Trophoblast cell (in vitro differentiated cells and primary cell): ENCODE measurements around the gene CFAP119.
A peak's percentile ranks its signal among the peaks of the same experiment; 100 is the strongest.

Source experiments
- DNase-seq, 2 donors: peaks; one replicate each; pipeline ENCODE4 v3.0.0-alpha.2; 2016
- H2AFZ ChIP-seq: 2 replicates; pipeline ENCODE4 v1.6.1; 2013; ENCODE audit warnings: low read length, moderate library complexity, mild to moderate bottlenecking; ENCODE audit not compliant: insufficient read depth, poor library complexity
- H2AK5ac ChIP-seq: 2 replicates; pipeline ENCODE4 v1.6.1; 2013; ENCODE audit warnings: mild to moderate bottlenecking, low read length
- H2BK120ac ChIP-seq: 2 replicates; pipeline ENCODE4 v1.6.1; 2013; ENCODE audit warnings: low read length, mild to moderate bottlenecking, moderate library complexity; ENCODE audit not compliant: insufficient read depth, poor library complexity
- H2BK12ac ChIP-seq: 2 replicates; pipeline ENCODE4 v1.6.1; 2013; ENCODE audit warnings: mild to moderate bottlenecking, low read length, moderate library complexity
- H2BK5ac ChIP-seq: 2 replicates; pipeline ENCODE4 v1.6.1; 2013; ENCODE audit warnings: low read length, low read depth, moderate library complexity, mild to moderate bottlenecking; ENCODE audit not compliant: poor library complexity
- H3K14ac ChIP-seq: 2 replicates; pipeline ENCODE4 v1.6.1; 2013; ENCODE audit warnings: mild to moderate bottlenecking, low read length
- H3K18ac ChIP-seq: 2 replicates; pipeline ENCODE4 v1.6.1; 2013; ENCODE audit warnings: mild to moderate bottlenecking, low read length
- H3K23ac ChIP-seq: 2 replicates; pipeline ENCODE4 v1.6.1; 2013; ENCODE audit warnings: low read length
- H3K27ac ChIP-seq: 2 replicates; pipeline ENCODE4 v1.5.1; 2013; ENCODE audit warnings: low read depth, mild to moderate bottlenecking, inconsistent platforms, low read length, moderate library complexity
- H3K27me3 ChIP-seq: 2 replicates; pipeline ENCODE4 v1.6.1; 2013; ENCODE audit warnings: inconsistent platforms, mild to moderate bottlenecking, low read length, moderate library complexity; ENCODE audit not compliant: insufficient read depth
- H3K36me3 ChIP-seq, 2 experiments: 1 replicate in 1 of 2; 2 replicates in 1 of 2; pipeline ENCODE4 v1.6.1; 2013; ENCODE audit warnings: low read length in 2 of 2, mild to moderate bottlenecking in 2 of 2, moderate library complexity in 1 of 2; ENCODE audit not compliant: insufficient read depth in 2 of 2, control insufficient read depth in 1 of 2
- H3K4ac ChIP-seq: 2 replicates; pipeline ENCODE4 v1.6.1; 2013; ENCODE audit warnings: low read depth, mild to moderate bottlenecking, low read length, moderate library complexity
- H3K4me1 ChIP-seq, 2 experiments: 1 replicate in 1 of 2; 2 replicates in 1 of 2; pipeline ENCODE4 v1.6.1; 2013; ENCODE audit warnings: low read length in 2 of 2, mild to moderate bottlenecking in 2 of 2, moderate library complexity in 1 of 2; ENCODE audit not compliant: insufficient read depth in 2 of 2, control insufficient read depth in 1 of 2
- H3K4me2 ChIP-seq: 2 replicates; pipeline ENCODE4 v1.6.1; 2013; ENCODE audit warnings: inconsistent platforms, mild to moderate bottlenecking, low read length, moderate library complexity
- H3K4me3 ChIP-seq: 2 replicates; pipeline ENCODE4 v1.5.1; 2013; ENCODE audit warnings: mild to moderate bottlenecking, low read depth, low read length, inconsistent platforms
- H3K79me1 ChIP-seq: one replicate; pipeline ENCODE4 v1.6.1; 2013; ENCODE audit warnings: low read length
- H3K79me2 ChIP-seq: 2 replicates; pipeline ENCODE4 v1.6.1; 2013; ENCODE audit warnings: low read length, mild to moderate bottlenecking; ENCODE audit not compliant: control insufficient read depth, insufficient read depth, poor library complexity
- H3K9ac ChIP-seq: 2 replicates; pipeline ENCODE4 v1.6.1; 2013; ENCODE audit warnings: mild to moderate bottlenecking, low read length
- H3K9me3 ChIP-seq: 2 replicates; pipeline ENCODE4 v1.6.1; 2013; ENCODE audit warnings: low read depth, mild to moderate bottlenecking, control low read depth, inconsistent platforms, low read length; ENCODE audit not compliant: insufficient read depth
- H4K12ac ChIP-seq: 2 replicates; pipeline ENCODE4 v1.6.1; 2013; ENCODE audit warnings: low read depth, mild to moderate bottlenecking, low read length, moderate library complexity
- H4K8ac ChIP-seq: 2 replicates; pipeline ENCODE4 v1.6.1; 2013; ENCODE audit warnings: low read depth, mild to moderate bottlenecking, low read length, moderate library complexity
- H4K91ac ChIP-seq: one replicate; pipeline ENCODE4 v1.6.1; 2013; ENCODE audit warnings: low read depth, mild to moderate bottlenecking, low read length, moderate library complexity
- WGBS: extraction: QIAGEN DNeasy Blood & Tissue Kit; methylation state at CpG from one replicate; pipeline ENCODE4 v1.1.7; 2013; ENCODE audit warnings: missing lambda C conversion rate; ENCODE audit not compliant: insufficient read length, insufficient coverage; ENCODE audit errors: extremely low coverage; 5-methylcytosine and 5-hydroxymethylcytosine counted together

The CFAP119 gene

DNA sequence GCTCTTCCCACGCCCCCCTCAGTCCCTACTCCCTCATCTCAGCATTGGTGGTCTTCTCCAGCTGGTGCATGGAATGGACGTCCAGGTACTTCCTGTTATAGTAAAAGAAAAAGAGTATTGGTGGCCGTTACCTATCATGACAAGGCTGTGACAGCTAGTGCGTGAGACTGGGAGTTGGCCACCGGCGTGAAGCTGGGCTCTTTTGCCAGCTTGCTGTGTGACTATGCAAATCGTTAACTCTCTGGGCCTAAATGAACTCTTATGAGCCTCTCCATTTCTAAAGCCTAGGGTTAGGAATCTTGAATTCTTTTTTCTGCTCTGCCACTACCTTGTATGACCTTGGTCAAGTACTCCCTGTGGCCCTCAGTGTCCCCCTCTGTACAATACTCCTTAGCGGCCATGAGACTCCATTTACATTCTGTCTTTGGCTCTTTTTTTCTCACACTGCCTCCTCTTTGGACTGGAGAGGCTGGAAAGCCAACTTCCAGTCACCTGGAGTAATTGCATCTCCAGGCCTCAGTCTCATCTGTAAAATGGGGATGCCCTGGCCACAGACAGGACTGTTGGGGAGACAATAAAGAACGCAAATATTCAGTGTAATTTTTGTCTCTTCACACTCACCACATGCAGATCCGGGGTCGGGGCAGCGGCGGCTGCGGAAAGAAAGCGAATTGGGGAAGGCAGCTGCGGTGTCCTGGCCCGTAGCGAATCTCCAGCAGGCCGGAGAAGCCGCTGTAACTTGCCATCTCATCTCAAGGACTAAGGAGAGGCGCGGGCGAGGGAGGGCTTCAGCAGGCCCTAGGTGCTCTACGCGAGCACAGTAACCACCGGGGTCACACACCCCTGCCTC lies 1.1 kb downstream of the CFAP119 start:
- H2AFZ ChIP-seq, result peak overlapping the region; percentile 30
- no peak overlapping the region for H3K14ac ChIP-seq
- no peaks in the 10 kb centered on the region for H3K9me3 ChIP-seq
- peak overlapping the region; percentile 82 for H3K4me3 ChIP-seq
- no peak overlapping the region for H4K12ac ChIP-seq
- H2BK5ac ChIP-seq, result no peak overlapping the region
- peak overlapping the region; percentile 28 for H3K9ac ChIP-seq
- H3K79me1 ChIP-seq, result peaks cover 10% of the 10 kb centered on the region
- H3K79me2 ChIP-seq, result peaks cover 15% of the 10 kb centered on the region
- peak overlapping the region; percentile 95 for H3K4me2 ChIP-seq
- H3K18ac ChIP-seq, result no peak overlapping the region
- H4K91ac ChIP-seq, result no peak overlapping the region
- no peak for DNase-seq
- no peak overlapping the region for H4K8ac ChIP-seq
- no peak overlapping the region for H2AK5ac ChIP-seq
- H2BK12ac ChIP-seq, result no peak overlapping the region
- no peak overlapping the region for H3K27ac ChIP-seq
- no peak overlapping the region for H3K4ac ChIP-seq
- no peaks in the 10 kb centered on the region for H3K27me3 ChIP-seq
- peaks cover 13 to 16% of the 10 kb centered on the region in 2 experiments for H3K4me1 ChIP-seq
- H3K36me3 ChIP-seq, result peaks cover 58 to 67% of the 10 kb centered on the region in 2 experiments
- no CpG with 5 or more reads among the region's 26 CpGs for WGBS
- H2BK120ac ChIP-seq, result no peak overlapping the region
- no peak overlapping the region for H3K23ac ChIP-seq

GRCh38 chr16:30760001-30760559 lies 1.8 kb downstream of the CFAP119 start:
- H3K4me3 ChIP-seq, result no peak overlapping the region
- no peak overlapping the region for H3K4me2 ChIP-seq
- no peak overlapping the region for H4K91ac ChIP-seq
- no peak overlapping the region for H4K8ac ChIP-seq
- H2BK5ac ChIP-seq, result no peak overlapping the region
- no peak overlapping the region for H2AFZ ChIP-seq
- H3K79me1 ChIP-seq, result peaks cover 10% of the 10 kb centered on the region
- no peak overlapping the region for H3K27ac ChIP-seq
- WGBS, result no CpG with 5 or more reads among the region's 7 CpGs
- H2BK12ac ChIP-seq, result no peak overlapping the region
- no peak for DNase-seq
- H3K9me3 ChIP-seq, result no peaks in the 10 kb centered on the region
- H3K36me3 ChIP-seq, result peaks cover 58 to 62% of the 10 kb centered on the region in 2 experiments
- no peak overlapping the region for H3K14ac ChIP-seq
- no peak overlapping the region for H3K9ac ChIP-seq
- H3K4me1 ChIP-seq, result peaks cover 13 to 16% of the 10 kb centered on the region in 2 experiments
- H3K23ac ChIP-seq, result no peak overlapping the region
- H3K18ac ChIP-seq, result no peak overlapping the region
- no peak overlapping the region for H4K12ac ChIP-seq
- no peaks in the 10 kb centered on the region for H3K27me3 ChIP-seq
- no peak overlapping the region for H3K4ac ChIP-seq
- H3K79me2 ChIP-seq, result peaks cover 15% of the 10 kb centered on the region
- no peak overlapping the region for H2AK5ac ChIP-seq
- no peak overlapping the region for H2BK120ac ChIP-seq

- Histone ChIP-seq H3K4ac (no peak overlapping the region), H3K14ac (no peak overlapping the region), H3K9me3 (no peaks in the 10 kb centered on the region), H3K79me2 (peaks cover 15% of the 10 kb centered on the region), H2BK120ac (no peak overlapping the region), H4K12ac (no peak overlapping the region), H3K9ac (no peak overlapping the region), H3K27me3 (no peaks in the 10 kb centered on the region), H3K18ac (no peak overlapping the region), H2BK12ac (no peak overlapping the region), H3K4me2 (no peak overlapping the region), H3K79me1 (peaks cover 10% of the 10 kb centered on the region), H3K4me1 (peaks cover 13 to 16% of the 10 kb centered on the region in 2 experiments), H4K8ac (no peak overlapping the region), H4K91ac (no peak overlapping the region), H2AFZ (no peak overlapping the region), H3K23ac (no peak overlapping the region), H3K27ac (no peak overlapping the region), H3K36me3 (peaks cover 53 to 61% of the 10 kb centered on the region in 2 experiments), H3K4me3 (no peak overlapping the region), H2BK5ac (no peak overlapping the region), H2AK5ac (no peak overlapping the region)
- WGBS, result no CpG with 5 or more reads among the region's 10 CpGs
- DNase-seq, result no peak
Observed at GRCh38 chr16:30758988-30759491, 2.8 kb downstream of the CFAP119 start.

GRCh38 chr16:30757316-30757715 lies 4.5 kb downstream of the CFAP119 start:
- H3K4me1 ChIP-seq, result peaks cover 4 to 8% of the 10 kb centered on the region in 2 experiments
- no CpG with 5 or more reads among the region's 7 CpGs for WGBS
- no peaks in the 10 kb centered on the region for H3K27me3 ChIP-seq
- H2BK120ac ChIP-seq, result no peak overlapping the region
- H3K18ac ChIP-seq, result no peak overlapping the region
- H3K23ac ChIP-seq, result no peak overlapping the region
- H3K36me3 ChIP-seq, result peaks cover 55 to 63% of the 10 kb centered on the region in 2 experiments
- H3K79me1 ChIP-seq, result peaks cover 6% of the 10 kb centered on the region
- no peak overlapping the region for H4K91ac ChIP-seq
- H3K4ac ChIP-seq, result no peak overlapping the region
- no peaks in the 10 kb centered on the region for H3K9me3 ChIP-seq
- no peak overlapping the region for H2AK5ac ChIP-seq
- no peak overlapping the region for H3K14ac ChIP-seq
- no peak overlapping the region for H3K9ac ChIP-seq
- H3K27ac ChIP-seq, result no peak overlapping the region
- H3K4me2 ChIP-seq, result no peak overlapping the region
- no peak overlapping the region for H4K8ac ChIP-seq
- peak overlapping the region; percentile 2 for H4K12ac ChIP-seq
- no peak overlapping the region for H3K4me3 ChIP-seq
- DNase-seq, result no peak
- H2BK5ac ChIP-seq, result no peak overlapping the region
- peaks cover 5% of the 10 kb centered on the region for H3K79me2 ChIP-seq
- no peak overlapping the region for H2BK12ac ChIP-seq
- no peak overlapping the region for H2AFZ ChIP-seq
